CD4-positive, alpha-beta T cell (primary cell): ENCODE measurements around the gene NXN. TPM values are rescaled to one million over a fixed set of nuclear protein-coding genes. Genes with fewer than 3 reads are reported as not detected.

Experiments
- ATAC-seq: fragments of 200-7000 bp; cut with Tn5 transposase; one replicate; pipeline ENCODE4 v1.10.0; 2022; ENCODE audit warnings: mild to moderate bottlenecking; ENCODE audit not compliant: poor library complexity
- CTCF ChIA-PET: fragments of 350-600 bp; sonication (Branson Sonifier 250); formaldehyde crosslinking; loops from one replicate; lab custom pipeline; 2021; ENCODE audit warnings: antibody characterized with exemption, inconsistent platforms; lab: Charles Lee
- POLR2A ChIA-PET: fragments of 350-600 bp; sonication (Branson Sonifier 250); formaldehyde crosslinking; loops from one replicate; lab custom pipeline; 2021; ENCODE audit warnings: antibody characterized with exemption, inconsistent platforms; lab: Charles Lee
- DNase-seq, 14 experiments: peaks; one replicate each; pipeline ENCODE4 v3.0.0-alpha.2; 2013 to 2020; ENCODE audit warnings: mixed read lengths in 2 of 14
- H3K27ac ChIP-seq, 2 donors: one replicate each; pipeline versions ENCODE4 v1.5.1 to v1.7.0; 2013; ENCODE audit warnings: low read length in 2 of 2, low read depth in 1 of 2, mild to moderate bottlenecking in 1 of 2
- H3K27me3 ChIP-seq, 2 experiments: 1 replicate in 1 of 2; 2 replicates in 1 of 2; pipeline versions ENCODE4 v1.6.1 to v1.7.0; 2013; ENCODE audit warnings: low read length in 2 of 2, control low read depth in 1 of 2, mild to moderate bottlenecking in 1 of 2, moderate library complexity in 1 of 2; ENCODE audit not compliant: insufficient read depth in 2 of 2, control insufficient read depth in 1 of 2
- H3K36me3 ChIP-seq: one replicate; pipeline ENCODE4 v1.6.1; 2013; ENCODE audit warnings: low read length, control low read depth; ENCODE audit not compliant: insufficient read depth
- H3K4me1 ChIP-seq: one replicate; pipeline ENCODE4 v1.6.1; 2013; ENCODE audit warnings: low read length, control low read depth; ENCODE audit not compliant: insufficient read depth
- H3K4me3 ChIP-seq: one replicate; pipeline ENCODE4 v1.5.1; 2013; ENCODE audit warnings: mild to moderate bottlenecking, low read length, moderate library complexity
- H3K9me3 ChIP-seq, 2 experiments: 1 replicate in 1 of 2; 2 replicates in 1 of 2; pipeline versions ENCODE4 v1.6.1 to v1.7.0; 2013; ENCODE audit warnings: low read length in 2 of 2, mild to moderate bottlenecking in 2 of 2, control low read depth in 1 of 2, moderate library complexity in 1 of 2; ENCODE audit not compliant: control insufficient read depth in 1 of 2, insufficient read depth in 1 of 2
- H3K27ac Mint-ChIP-seq: one replicate; pipeline ENCODE4 v1.8.0; 2020; ENCODE audit warnings: mixed read lengths
- H3K27me3 Mint-ChIP-seq: one replicate; pipeline ENCODE4 v1.8.0; 2021; ENCODE audit warnings: mixed read lengths
- H3K36me3 Mint-ChIP-seq: one replicate; pipeline ENCODE4 v1.8.0; 2021; ENCODE audit warnings: low read depth, mixed read lengths
- H3K4me1 Mint-ChIP-seq: one replicate; pipeline ENCODE4 v1.8.0; 2021; ENCODE audit warnings: low read depth, mixed read lengths
- H3K4me3 Mint-ChIP-seq: one replicate; pipeline ENCODE4 v1.8.0; 2020; ENCODE audit warnings: mild to moderate bottlenecking, mixed read lengths
- H3K9me3 Mint-ChIP-seq: one replicate; pipeline ENCODE4 v1.8.0; 2020; ENCODE audit warnings: mixed read lengths
- intact Hi-C, 2 experiments: fragments of 100-400 bp; cut with DNase I in 1 of 2; cut with micrococcal nuclease in 1 of 2; formaldehyde crosslinking; loops; one replicate each; pipeline versions ENCODE4 v1.15.1 to v1.9.0; 2023 to 2025; cut with DNase I, micrococcal nuclease
- total RNA-seq, 174 experiments: library from RNA in 2 of 174; stranded (reverse) in 2 of 174; gene quantifications; one replicate each; pipeline ENCODE4 v1.2.3 and lab custom pipeline; 2021 to 2026
- TF ChIP-seq, protein P1 (sequence below): fragments of 200-600 bp; IDR thresholded peaks from one replicate; pipeline ENCODE4 v1.8.0; 2022; ENCODE audit warnings: antibody characterized with exemption, mild to moderate bottlenecking

NXN gene
- total RNA-seq, 2 experiments from 2014 or later = 0.80 to 0.98 TPM

DNA sequence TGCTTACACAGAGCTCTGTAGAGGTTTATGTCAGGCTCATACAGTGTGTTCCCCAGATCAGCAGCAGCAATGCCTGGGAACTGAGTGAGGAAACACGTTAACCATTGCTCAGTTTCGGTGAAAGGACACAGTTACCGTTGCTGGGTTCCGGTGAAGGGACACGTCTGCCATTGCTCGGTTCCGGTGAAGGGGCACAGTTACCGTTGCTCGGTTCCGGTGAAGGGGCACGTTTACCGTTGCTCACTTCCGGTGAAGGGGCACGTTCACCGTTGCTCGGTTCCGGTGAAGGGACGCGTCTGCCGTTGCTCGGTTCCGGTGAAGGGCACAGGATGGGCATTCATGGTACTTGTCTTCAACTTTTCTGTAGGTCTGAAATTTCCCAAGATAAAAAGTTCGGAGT lies 115.7 kb downstream of the NXN start:
- ATAC-seq = no peak
- Histone ChIP-seq H3K4me1 (no peaks in the 10 kb centered on the region), H3K27me3 (peaks cover 0 to 10% of the 10 kb centered on the region in 2 experiments), H3K36me3 (no peaks in the 10 kb centered on the region), H3K27ac (no peak overlapping the region), H3K9me3 (no peaks in the 10 kb centered on the region), H3K4me3 (no peak overlapping the region)
- intact Hi-C loops = no loop called here
- TF ChIP-seq, protein P1, sequence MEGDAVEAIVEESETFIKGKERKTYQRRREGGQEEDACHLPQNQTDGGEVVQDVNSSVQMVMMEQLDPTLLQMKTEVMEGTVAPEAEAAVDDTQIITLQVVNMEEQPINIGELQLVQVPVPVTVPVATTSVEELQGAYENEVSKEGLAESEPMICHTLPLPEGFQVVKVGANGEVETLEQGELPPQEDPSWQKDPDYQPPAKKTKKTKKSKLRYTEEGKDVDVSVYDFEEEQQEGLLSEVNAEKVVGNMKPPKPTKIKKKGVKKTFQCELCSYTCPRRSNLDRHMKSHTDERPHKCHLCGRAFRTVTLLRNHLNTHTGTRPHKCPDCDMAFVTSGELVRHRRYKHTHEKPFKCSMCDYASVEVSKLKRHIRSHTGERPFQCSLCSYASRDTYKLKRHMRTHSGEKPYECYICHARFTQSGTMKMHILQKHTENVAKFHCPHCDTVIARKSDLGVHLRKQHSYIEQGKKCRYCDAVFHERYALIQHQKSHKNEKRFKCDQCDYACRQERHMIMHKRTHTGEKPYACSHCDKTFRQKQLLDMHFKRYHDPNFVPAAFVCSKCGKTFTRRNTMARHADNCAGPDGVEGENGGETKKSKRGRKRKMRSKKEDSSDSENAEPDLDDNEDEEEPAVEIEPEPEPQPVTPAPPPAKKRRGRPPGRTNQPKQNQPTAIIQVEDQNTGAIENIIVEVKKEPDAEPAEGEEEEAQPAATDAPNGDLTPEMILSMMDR = no peak
- Mint-ChIP-seq H3K27me3 (peaks cover 46% of the 10 kb centered on the region), H3K4me3 (no peak overlapping the region), H3K27ac (no peak overlapping the region), H3K4me1 (no peaks in the 10 kb centered on the region), H3K9me3 (no peaks in the 10 kb centered on the region), H3K36me3 (no peaks in the 10 kb centered on the region)
- POLR2A ChIA-PET = no interaction called here
- peak in 1 of 14 experiments; percentile 10 for DNase-seq
- CTCF ChIA-PET = no interaction called here

DNA sequence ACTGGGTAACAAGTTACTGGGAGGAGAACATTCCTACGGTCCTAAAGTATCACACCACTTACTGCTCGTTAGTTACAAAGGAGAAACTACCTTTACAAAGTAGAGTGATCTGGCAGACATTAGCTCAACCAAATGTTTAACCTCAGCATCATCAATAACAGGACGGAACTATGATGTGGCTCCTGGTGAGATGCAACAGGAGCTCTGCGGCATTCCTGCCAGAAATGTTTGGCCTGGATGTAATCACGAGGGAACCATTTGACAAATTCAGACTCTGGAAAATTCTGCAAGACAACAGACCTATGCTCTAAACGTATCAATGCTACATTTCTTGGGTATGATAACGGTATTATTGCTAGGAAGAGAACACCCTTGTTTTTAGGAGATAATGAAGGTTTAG lies 117.0 kb downstream of the NXN start:
- ATAC-seq = no peak
- ChIA-PET CTCF (no interaction called here), POLR2A (no interaction called here)
- no peak for DNase-seq
- no peaks in the 10 kb centered on the region for H3K36me3 Mint-ChIP-seq
- peaks cover 37% of the 10 kb centered on the region for H3K27me3 Mint-ChIP-seq
- Histone ChIP-seq H3K9me3 (no peaks in the 10 kb centered on the region), H3K36me3 (no peaks in the 10 kb centered on the region), H3K4me3 (no peak overlapping the region), H3K4me1 (no peaks in the 10 kb centered on the region), H3K27ac (no peak overlapping the region), H3K27me3 (peaks cover 0 to 6% of the 10 kb centered on the region in 2 experiments)
- no peak overlapping the region for H3K4me3 Mint-ChIP-seq
- H3K4me1 Mint-ChIP-seq = no peaks in the 10 kb centered on the region
- intact Hi-C loops = no loop called here
- no peak overlapping the region for H3K27ac Mint-ChIP-seq
- H3K9me3 Mint-ChIP-seq = no peaks in the 10 kb centered on the region
- TF ChIP-seq, protein P1 = no peak

DNA sequence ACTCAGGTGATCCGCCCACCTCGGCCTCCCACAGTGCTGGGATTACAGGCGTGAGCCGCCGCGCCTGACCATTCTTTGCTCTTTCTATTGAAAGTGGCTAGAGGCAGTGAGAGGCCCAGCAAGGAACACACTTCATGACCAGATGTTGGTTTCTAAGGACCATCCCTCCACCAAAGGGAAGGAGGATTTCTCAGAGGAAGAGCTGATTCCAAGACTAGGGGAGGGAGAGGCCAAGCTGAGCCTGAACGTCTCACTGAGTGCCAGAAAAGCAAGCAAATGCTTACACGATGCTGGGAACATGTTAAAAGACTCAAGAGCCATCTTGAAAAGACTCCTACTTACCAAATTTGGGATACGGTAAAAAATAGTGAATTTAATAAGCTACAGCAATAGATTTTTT lies 118.2 kb downstream of the NXN start:
- H3K4me1 Mint-ChIP-seq = no peaks in the 10 kb centered on the region
- DNase-seq = no peak
- H3K27ac Mint-ChIP-seq = no peak overlapping the region
- H3K36me3 ChIP-seq = no peaks in the 10 kb centered on the region
- H3K27me3 Mint-ChIP-seq = peaks cover 30% of the 10 kb centered on the region
- no peaks in the 10 kb centered on the region for H3K9me3 Mint-ChIP-seq
- ChIA-PET POLR2A (no interaction called here), CTCF (no interaction called here)
- no peaks in the 10 kb centered on the region for H3K9me3 ChIP-seq
- ATAC-seq = no peak
- no peak overlapping the region for H3K4me3 Mint-ChIP-seq
- intact Hi-C loops = no loop called here
- H3K4me1 ChIP-seq = no peaks in the 10 kb centered on the region
- no peaks in the 10 kb centered on the region for H3K36me3 Mint-ChIP-seq
- no peak overlapping the region for H3K4me3 ChIP-seq
- H3K27ac ChIP-seq = no peak overlapping the region
- peaks cover 0 to 6% of the 10 kb centered on the region in 2 experiments for H3K27me3 ChIP-seq
- TF ChIP-seq, protein P1 = no peak
